Stomach smooth muscle (tissue), 2 donors: ENCODE data around the gene OR7A10.

Experiments used
- H3K27ac ChIP-seq: one replicate; pipeline ENCODE4 v1.7.0; 2013; ENCODE audit warnings: mild to moderate bottlenecking, low read length, inconsistent platforms
- H3K27me3 ChIP-seq, 2 donors: one replicate each; pipeline ENCODE4 v1.7.0; 2013; ENCODE audit warnings: low read length in 2 of 2; ENCODE audit not compliant: insufficient read depth in 2 of 2, control insufficient read depth in 1 of 2
- H3K36me3 ChIP-seq, 2 donors: one replicate each; pipeline ENCODE4 v1.7.0; 2013; ENCODE audit warnings: low read length in 2 of 2; ENCODE audit not compliant: control insufficient read depth in 2 of 2, insufficient read depth in 2 of 2
- H3K4me1 ChIP-seq: one replicate; pipeline ENCODE4 v1.7.0; 2013; ENCODE audit warnings: low read length; ENCODE audit not compliant: control insufficient read depth, insufficient read depth
- H3K4me3 ChIP-seq, 2 donors: one replicate each; pipeline ENCODE4 v1.7.0; 2013; ENCODE audit warnings: low read length in 2 of 2
- H3K9ac ChIP-seq, 2 donors: one replicate each; pipeline ENCODE4 v1.7.0; 2013; ENCODE audit warnings: low read length in 2 of 2, mild to moderate bottlenecking in 1 of 2
- H3K9me3 ChIP-seq, 2 donors: one replicate each; pipeline ENCODE4 v1.7.0; 2013; ENCODE audit warnings: low read length in 2 of 2; ENCODE audit not compliant: control insufficient read depth in 2 of 2
- donor health status: healthy.
- donor health status: Pancreatic carcinoma.

The OR7A10 gene

DNA sequence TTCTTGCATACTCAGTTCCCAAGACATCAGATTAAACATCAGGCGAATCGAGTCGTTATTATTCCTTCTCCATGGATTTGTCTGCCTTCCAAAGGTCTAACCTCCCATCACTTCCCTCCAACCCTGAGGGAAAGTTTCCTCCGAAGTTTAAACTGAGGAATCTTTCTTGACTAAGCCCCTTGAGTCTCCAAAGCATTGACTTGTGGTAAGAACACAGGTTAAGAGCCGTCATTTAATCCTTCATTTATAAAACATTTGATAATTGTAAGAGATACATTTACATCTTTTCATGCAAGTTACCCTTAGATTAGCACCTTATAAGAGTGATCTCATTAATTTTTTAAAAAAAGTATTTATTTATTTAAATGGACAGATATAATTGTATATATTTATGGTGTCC is at the start of gene OR7A10:
Gene OR7A10 (minus strand): TSS at position 101 of the 400 bp plus-strand sequence. CDS start 7,045 bp downstream, outside the sequence.
- peaks cover 0 to 3% of the 10 kb centered on the region in 2 donors for H3K9me3 ChIP-seq
- H3K36me3 ChIP-seq: no peaks in the 10 kb centered on the region
- no peaks in the 10 kb centered on the region for H3K4me1 ChIP-seq
- H3K27ac ChIP-seq: no peak within 1 kb of the TSS
- H3K4me3 ChIP-seq: no peak within 1 kb of the TSS
- H3K9ac ChIP-seq: no peak within 1 kb of the TSS
- H3K27me3 ChIP-seq: peaks cover 0 to 3% of the 10 kb centered on the region in 2 donors

DNA sequence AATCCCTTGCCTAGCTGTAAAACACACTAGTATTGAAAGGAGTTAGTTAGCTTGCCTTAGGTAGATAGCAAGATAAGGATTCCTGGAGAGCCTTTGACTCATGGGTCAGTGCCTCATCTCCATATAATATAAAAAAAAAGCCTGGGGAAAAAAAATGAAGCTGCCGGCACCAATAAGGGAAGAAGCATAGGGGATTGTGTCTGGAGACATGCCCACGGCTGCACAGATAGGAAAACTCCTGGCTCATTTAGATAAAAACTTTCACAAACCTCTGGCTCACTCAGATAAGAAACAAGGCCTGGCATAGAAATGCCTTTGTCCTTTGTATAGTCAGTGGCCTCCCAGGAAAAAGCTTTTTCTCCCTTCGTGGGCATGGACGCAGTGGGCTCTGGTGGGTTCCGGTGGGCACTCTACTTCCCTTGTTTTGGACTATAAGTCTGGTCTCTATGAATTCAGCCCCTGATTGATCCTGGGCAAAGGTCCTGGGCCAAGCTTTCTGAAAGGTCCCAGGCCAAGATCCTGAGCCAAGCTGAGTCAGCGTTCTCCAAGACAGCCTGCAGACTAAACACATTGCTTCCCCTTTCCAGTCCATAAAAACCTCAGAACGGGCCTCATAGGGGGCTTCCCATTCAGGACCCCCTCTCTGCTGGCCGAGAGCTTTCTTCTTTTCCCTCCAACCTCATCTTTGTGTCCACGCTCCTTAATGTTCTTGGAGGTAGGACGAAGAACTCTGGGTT is 42.1 kb upstream of the OR7A10 start:
- H3K27ac ChIP-seq: no peak overlapping the region

DNA sequence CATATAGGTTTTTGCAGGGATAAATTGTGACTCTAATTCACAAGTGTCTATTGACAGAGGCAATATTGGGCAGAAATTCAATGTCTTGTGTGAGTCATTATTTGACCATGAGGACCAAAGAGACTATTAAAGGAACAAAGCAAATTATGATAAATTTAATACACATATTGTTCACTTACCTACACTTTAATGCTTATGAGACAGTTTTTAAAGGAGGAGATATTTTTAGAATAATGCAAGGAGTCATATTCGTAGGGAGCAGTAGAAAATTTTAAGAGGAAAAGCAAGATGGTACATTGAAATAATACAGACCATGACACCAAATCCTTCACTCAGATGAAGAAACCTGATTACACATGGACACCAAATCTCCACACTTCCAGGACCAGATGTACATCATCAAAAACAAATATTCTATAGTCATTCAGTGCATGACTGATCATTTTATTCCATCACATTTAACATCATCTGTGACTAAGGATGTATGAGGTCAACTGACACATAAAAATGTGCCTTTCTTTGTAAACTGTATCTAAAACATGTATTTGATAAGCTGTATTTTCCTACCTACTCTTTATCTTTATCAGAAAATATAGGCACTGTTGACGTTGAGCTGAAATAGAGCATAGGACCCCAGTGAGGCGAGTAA is 41.4 kb upstream of the OR7A10 start:
- H3K27me3 ChIP-seq: peaks cover 0 to 6% of the 10 kb centered on the region in 2 donors
- H3K4me3 ChIP-seq: no peak overlapping the region
- no peak overlapping the region for H3K27ac ChIP-seq
- H3K36me3 ChIP-seq: no peaks in the 10 kb centered on the region
- no peaks in the 10 kb centered on the region for H3K4me1 ChIP-seq
- no peaks in the 10 kb centered on the region for H3K9me3 ChIP-seq
- no peak overlapping the region for H3K9ac ChIP-seq

More for the DNA sequence above, 42.1 kb upstream of the OR7A10 start:
- Histone ChIP-seq H3K9me3 (no peaks in the 10 kb centered on the region), H3K27me3 (peaks cover 0 to 6% of the 10 kb centered on the region in 2 donors), H3K4me3 (no peak overlapping the region), H3K4me1 (no peaks in the 10 kb centered on the region), H3K9ac (no peak overlapping the region), H3K36me3 (no peaks in the 10 kb centered on the region)

DNA sequence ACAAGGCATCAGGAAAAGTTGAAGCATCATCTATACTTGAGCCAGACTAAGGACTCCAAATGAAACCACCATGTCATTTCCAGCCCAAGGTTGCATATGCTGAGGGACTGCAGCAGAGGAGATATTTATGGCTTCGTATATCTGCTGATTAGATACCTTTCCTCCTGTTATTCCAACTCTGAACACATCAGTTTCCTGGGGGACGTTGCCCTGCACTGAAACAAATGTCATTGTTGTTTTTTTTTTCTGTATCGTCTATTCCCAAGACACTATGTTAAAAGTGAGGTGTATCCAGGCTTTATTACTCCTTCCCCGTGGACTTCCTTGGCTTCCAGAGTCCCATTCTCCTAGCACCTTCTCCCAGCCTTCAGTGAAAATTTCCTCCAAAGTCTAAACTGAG is 37.3 kb upstream of the OR7A10 start, which contains the start of gene OR7A17:
Gene OR7A17 (minus strand): TSS at position 101 of the 400 bp plus-strand sequence. CDS start 4,777 bp downstream, outside the sequence.
- no peak within 1 kb of the TSS for H3K4me3 ChIP-seq

DNA sequence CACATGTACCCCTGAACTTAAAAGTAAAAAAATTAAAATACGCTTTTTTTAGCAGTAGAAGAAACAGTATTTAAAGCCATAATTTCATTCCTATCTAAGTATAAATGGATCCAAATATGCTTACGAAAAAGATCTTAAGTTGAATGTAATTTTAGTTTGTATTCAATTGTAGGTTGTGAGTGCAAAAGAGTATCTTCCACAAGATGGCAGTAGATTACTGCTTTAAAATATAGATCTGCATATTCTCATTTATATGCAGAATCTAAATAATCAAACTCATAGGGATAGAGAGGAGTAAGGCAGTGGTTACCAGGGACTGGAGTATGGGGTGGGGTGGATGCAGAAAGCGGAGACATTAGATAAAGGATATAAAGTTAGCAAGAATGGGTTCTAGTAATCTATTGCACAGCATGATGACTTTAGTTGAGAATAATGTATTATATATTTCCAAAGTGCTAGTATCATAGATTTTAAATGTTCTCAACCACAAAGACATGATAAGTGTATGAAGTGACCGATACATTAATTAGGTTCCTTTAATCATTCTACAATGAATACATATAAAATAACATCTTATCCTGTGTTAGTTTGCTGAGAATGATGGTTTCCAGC is 23.0 kb upstream of the OR7A10 start:
- Histone ChIP-seq H3K36me3 (no peaks in the 10 kb centered on the region), H3K9me3 (peaks cover 0 to 4% of the 10 kb centered on the region in 2 donors), H3K9ac (no peak overlapping the region), H3K27ac (no peak overlapping the region), H3K27me3 (peaks cover 0 to 2% of the 10 kb centered on the region in 2 donors), H3K4me3 (no peak overlapping the region), H3K4me1 (no peaks in the 10 kb centered on the region)

More for the DNA sequence above, 37.3 kb upstream of the OR7A10 start, which contains the start of gene OR7A17:
- no peak within 1 kb of the TSS for H3K27ac ChIP-seq
- H3K36me3 ChIP-seq: no peaks in the 10 kb centered on the region
- H3K4me1 ChIP-seq: no peaks in the 10 kb centered on the region
- H3K9me3 ChIP-seq: no peaks in the 10 kb centered on the region
- peaks cover 0 to 2% of the 10 kb centered on the region in 2 donors for H3K27me3 ChIP-seq
- H3K9ac ChIP-seq: no peak within 1 kb of the TSS

DNA sequence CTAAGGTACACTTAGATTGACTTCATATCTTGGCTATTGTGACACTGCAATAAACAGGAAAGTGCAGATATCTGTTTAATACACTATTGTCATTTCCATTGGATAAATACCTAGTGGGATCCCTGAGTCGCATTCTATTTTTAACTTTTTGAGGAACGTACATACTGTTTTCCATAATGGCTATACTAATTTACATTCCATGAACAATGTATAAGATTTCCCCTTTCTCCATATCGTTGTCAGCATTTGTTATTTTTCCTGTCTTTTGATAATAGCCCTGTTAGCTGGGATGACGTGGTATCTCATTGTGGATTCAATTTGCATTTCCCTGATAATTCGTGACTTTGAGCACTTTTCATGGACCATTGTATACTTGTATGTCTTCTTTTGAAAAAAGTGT is 19.8 kb upstream of the OR7A10 start:
- Histone ChIP-seq H3K36me3 (no peaks in the 10 kb centered on the region), H3K27me3 (peaks cover 0 to 2% of the 10 kb centered on the region in 2 donors), H3K27ac (no peak overlapping the region), H3K4me3 (no peak overlapping the region), H3K4me1 (no peaks in the 10 kb centered on the region), H3K9me3 (peaks cover 0 to 4% of the 10 kb centered on the region in 2 donors), H3K9ac (no peak overlapping the region)

DNA sequence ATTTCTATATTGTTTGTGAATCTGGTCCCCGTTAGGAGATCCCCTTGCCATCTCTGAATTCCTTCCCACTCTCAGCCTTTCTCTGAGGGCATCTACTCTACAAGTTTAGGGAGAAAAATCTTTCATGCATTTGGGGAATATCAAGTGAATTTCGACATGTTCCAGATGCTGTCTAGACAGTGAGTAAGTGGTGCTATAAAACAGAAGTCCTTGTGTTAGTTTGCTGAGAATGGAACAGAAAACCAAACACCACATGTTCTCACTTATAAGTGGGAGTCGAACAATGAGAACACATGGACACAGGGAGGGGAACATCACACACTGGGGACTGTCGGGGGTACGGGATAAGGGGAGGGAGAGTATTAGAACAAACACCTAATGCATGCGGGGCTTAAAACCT is 5.1 kb downstream of the OR7A10 start:
- H3K36me3 ChIP-seq: no peaks in the 10 kb centered on the region
- no peak overlapping the region for H3K9ac ChIP-seq
- no peaks in the 10 kb centered on the region for H3K4me1 ChIP-seq
- H3K27ac ChIP-seq: no peak overlapping the region
- no peaks in the 10 kb centered on the region for H3K9me3 ChIP-seq
- no peaks in the 10 kb centered on the region for H3K27me3 ChIP-seq
- H3K4me3 ChIP-seq: no peak overlapping the region

DNA sequence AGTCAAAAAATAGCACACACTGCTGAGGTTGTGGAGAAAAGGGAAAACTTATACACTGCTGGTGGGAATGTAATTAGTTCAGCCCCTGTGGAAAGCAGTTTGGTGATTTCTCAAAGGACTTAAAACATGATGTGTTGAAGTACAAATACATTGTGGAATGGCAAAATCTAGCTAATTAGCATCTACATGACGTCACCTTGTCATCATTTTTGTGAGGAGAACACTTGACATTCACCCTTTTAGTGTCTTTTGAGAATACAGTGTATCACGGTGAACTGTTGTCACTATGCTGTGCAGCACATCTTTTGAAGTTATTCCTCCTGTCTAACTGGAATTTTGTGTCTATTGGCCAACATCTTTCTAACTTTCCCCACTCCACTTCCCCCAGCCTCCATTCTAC is 5.6 kb downstream of the OR7A10 start:
- H3K4me1 ChIP-seq: no peaks in the 10 kb centered on the region
- H3K4me3 ChIP-seq: no peak overlapping the region
- no peak overlapping the region for H3K9ac ChIP-seq
- no peak overlapping the region for H3K27ac ChIP-seq
- H3K27me3 ChIP-seq: no peaks in the 10 kb centered on the region
- no peaks in the 10 kb centered on the region for H3K9me3 ChIP-seq
- no peaks in the 10 kb centered on the region for H3K36me3 ChIP-seq

DNA sequence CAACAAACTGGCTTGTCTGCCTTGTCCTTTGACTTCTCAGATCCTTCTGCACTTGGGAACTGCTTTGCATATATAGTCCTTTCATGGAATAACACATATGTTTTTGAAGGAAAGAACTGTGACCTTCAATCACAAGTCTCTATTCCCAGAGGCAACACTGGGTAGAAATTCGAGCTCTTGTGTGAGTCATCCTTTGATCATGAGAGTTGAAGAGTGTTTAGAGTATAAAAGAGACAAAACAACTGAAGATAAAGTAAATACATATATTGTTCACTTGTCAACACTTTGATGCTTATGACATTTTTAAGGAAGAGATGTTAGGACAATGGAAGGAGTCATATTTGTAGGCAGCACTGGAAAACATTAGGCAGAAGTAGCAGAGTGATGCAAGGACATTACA is 8.5 kb downstream of the OR7A10 start:
- Histone ChIP-seq H3K4me1 (no peaks in the 10 kb centered on the region), H3K27ac (no peak overlapping the region), H3K27me3 (no peaks in the 10 kb centered on the region), H3K36me3 (no peaks in the 10 kb centered on the region), H3K9me3 (no peaks in the 10 kb centered on the region), H3K4me3 (no peak overlapping the region), H3K9ac (no peak overlapping the region)

DNA sequence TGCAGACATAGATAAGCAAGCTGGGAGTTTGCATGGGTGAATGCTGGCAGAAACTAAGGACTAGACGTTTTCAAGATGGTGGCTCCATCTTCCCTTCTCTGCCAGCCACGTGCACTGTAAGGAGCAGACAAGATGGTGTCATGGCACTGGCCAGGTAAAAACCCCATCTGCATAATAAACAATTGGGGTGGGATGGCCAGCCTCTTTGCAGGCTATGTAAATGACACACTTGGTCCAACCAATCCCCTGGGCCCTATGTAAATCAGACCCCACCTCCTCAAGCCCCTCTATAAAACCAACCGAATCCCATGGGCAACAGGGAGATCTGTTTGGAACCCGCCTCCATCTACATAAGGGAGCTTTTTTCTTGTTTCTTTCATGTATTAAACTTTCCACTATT is 11.3 kb downstream of the OR7A10 start:
- Histone ChIP-seq H3K27ac (no peak overlapping the region), H3K36me3 (no peaks in the 10 kb centered on the region), H3K4me3 (no peak overlapping the region), H3K4me1 (no peaks in the 10 kb centered on the region), H3K9ac (no peak overlapping the region), H3K9me3 (no peaks in the 10 kb centered on the region), H3K27me3 (no peaks in the 10 kb centered on the region)
